LHCN-M2 (cell line): ENCODE data around the gene IPMK. TPM values are rescaled to one million over a fixed set of nuclear protein-coding genes. Genes with fewer than 3 reads are reported as not detected.
"Not testable (repeated sequence)": the region's sequence is repeated elsewhere in the genome, so short reads cannot be mapped to it uniquely, and the experiment has no call there.

ENCODE experiments used
- DNase-seq: peaks from one replicate; pipeline ENCODE4 v3.0.0-alpha.2; 2012; ENCODE audit warnings: low read depth
- total RNA-seq: library from RNA; depleted of rRNA; stranded (reverse); fragments of >200 nt; gene quantifications from 2 replicates; pipeline ENCODE4 v1.2.3, GENCODE V29; 2014

IPMK gene
- total RNA-seq, 1 experiment from 2014 or later = 6.8 TPM

DNA sequence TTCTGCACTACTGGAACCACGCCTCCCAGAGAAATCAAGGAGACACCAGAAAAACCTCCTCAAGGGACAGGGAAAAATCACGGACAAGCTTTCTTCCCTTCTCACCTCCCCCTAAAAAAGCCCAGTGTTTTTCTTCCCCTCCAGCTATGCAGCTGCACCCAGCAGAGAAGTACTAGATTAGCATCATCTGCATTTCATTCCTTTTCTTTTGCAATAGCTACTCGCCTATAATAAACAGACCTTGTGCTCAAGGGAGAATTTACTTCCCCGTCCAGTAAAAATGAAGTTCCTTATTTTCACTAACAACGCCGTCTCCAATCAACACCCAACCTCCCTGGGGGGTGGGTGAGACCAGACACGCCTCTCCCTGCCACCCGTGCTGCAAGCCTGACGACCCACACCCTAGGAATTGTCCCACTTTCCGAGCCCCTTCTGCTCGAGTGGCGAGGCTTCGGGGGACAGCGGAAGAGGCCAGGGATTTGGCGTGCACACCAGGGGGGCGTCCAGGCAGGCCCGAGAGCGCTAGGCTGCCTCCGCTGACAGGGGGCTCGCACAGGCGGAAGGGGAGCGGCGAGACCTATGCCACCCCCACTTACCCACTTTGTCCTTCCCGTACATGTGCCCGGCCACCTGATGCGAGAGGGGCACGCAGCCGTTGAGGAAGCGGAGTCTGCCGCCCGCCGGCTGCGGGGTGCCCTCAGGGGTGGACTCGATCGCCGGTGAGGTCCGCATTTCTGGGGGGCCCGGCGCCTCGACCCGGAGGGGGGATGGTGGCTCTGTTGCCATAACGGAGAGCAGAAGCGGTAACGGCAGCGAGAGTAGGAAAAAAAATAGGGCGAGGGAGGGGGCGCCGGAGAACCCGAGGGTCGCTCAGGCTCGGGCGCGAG is 625 bp downstream of the IPMK start:
- DNase-seq = peak; percentile 35

DNA sequence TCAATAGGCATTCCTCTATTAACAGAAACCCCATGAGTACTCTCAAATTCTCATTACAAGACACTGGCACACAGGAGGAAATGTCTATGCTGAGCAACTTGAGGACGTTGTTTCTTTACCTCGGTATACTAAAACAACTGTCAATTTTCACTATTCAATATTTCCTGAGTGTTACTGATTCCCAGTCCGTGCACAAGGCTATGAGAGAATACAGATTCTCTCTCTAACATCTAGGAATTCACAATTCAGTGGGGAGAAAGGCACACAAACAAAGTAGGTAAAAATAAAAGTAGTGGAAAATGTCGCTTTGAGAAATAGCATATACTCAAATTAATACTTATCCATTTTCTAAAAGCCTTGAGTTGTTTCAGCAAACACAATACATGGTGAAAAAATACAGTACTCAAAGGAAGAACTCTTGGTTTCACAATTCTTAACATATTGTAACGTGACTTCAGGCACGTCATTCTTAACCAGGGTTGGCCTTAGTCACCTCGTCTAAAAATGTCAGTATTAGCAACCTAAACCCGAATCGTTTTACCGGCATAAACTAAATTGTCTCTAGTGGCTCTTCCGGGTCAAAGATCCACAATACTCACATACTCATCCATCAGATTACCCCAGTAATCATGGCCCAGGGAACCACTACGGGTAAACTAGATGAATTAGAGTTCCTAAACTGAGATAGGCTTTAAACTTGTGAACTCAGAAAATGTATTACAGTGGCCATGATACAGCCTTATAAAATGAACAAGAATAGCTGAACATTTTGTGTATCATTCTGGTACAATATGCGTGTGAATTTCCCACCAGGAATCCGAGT is 1.5 kb downstream of the IPMK start:
- DNase-seq = peak; percentile 67

DNA sequence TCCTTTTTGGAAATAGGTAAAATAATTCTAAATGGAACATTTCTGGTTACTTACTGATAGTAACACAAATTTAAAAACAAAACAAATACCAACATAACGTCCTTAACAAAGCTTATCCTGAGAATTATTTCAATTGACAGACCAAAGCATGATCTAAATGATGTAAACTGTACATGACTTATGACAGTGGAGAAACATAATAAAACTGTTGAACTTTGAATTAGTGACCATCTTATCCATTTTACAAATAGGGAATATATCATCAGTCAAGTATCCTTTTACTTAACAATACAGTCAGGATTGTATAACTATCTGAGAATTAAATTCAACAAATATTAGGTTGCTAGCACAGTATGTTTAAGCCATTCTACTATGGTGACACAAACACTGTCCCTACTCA is 2.4 kb downstream of the IPMK start:
- DNase-seq = no peak

DNA sequence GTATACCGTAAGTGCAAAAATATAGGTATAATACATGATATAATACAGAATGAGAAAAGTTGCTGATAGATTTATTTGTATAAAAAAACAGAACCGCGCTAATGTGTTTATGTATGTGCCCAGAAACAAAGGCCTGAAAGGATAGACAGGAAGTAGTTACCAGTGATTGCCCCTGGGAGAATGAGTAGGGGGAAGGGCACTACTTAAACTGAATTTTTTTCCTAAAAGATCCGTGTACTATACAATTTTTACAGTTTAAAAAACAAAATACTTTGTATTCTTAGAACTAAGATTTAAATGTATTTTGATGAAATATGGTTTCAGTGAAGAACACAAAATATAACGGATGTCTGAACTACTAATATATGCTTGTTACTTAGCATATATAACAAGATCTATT is 2.9 kb downstream of the IPMK start:
- no peak for DNase-seq

DNA sequence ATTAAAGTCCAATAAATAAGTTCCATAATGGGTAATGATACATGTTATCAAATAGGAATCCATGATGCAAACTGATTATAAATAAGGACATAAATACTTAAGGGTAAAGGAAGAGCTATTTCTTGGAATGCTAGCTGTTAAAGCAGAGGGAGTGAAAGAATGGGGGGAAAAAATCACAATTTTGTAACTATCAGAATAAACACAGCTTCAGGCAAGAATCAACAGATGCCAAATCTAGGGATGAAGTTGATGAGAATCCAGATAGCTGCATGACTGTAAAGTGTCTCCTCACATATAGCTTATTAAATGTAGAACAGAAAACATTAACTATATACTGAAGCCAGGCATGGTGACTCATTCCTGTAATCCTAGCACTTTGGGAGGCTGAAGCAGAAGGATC is 4.9 kb downstream of the IPMK start:
- DNase-seq = no peak

DNA sequence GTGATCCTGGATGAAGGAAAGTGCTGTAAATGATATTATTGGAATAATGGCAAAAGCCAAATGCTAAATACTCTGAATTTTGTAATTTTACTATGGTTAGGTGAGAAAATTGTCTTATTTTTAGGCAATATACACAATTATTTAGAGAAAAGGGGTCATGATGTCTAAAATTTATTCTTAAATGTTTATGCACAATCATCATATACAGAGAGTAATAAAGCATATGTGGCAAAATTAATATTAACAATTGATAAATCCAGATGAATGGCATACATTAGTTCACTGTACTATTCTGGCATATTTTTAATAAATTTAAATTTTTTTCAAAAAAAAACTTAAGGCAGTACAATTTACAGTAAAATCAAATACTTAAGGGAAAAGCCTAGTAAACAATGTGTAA is 7.4 kb downstream of the IPMK start:
- DNase-seq = no peak

DNA sequence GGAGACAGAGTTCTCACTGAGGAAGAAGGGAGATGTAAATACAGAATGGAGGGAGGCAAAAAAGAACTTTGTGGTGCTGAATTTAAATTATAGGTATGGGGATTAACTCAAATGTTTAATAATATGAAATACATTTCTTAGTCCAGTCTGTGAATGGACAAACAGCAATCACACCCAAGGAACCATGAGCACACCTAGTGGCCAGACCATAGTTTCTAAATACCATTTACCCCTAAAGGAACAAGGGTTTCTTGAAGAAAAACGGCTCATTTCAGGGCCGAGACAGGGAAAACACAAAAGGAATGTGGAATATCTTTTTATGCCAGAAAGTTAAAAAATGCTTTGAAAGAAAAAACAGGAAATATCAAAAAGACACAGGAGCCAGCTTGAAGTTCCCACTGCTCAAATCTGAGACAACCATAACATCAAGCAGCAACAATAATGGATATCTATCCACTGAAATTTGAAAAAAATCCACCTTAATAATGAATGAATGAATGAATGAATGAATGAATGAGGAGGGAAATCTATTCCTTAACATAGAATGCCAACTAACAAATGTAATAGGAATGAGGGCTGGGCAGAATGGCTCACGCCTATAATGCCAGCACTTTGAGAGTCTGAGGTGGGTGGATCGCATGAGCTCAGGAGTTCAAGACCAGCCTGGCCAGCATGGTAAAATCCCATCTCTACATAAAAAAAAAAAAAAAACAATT is 8.6 kb downstream of the IPMK start:
- DNase-seq = no peak

DNA sequence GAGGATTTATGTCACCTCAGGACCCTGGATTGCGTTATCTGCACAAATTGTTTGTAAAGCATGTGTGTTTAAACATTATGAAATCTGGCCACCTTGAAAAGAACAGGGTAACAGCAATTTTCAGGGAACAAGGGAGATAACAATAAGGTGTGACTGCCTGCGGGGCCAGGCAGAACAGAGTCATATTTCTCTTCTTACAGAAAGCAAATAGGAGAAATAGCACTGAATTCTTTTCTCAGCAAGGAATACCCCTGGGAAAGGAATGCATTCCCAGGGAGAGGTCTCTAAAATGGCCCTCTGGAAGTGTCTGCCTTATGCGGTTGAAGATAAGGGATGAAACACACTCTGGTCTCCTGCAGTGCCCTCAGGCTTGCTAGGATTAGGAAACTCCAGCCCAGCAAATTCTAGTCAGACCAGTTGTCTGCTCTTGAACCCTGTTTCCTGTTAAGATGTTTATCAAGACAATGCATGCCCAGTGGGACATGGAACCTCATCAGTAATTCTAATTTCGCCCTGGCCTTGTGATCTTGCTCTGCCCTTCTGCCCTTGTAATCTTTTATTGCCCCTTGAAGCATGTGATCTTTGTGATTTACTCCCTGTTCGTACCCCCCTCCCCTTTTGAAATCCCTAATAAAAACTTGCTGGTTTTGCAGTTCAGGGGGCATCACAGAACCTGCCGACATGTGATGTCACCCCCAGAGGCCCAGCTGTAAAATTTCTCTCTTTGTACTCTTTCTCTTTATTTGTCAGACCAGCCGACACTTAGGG is 11.5 kb downstream of the IPMK start:
- not testable (repeated sequence) for DNase-seq

DNA sequence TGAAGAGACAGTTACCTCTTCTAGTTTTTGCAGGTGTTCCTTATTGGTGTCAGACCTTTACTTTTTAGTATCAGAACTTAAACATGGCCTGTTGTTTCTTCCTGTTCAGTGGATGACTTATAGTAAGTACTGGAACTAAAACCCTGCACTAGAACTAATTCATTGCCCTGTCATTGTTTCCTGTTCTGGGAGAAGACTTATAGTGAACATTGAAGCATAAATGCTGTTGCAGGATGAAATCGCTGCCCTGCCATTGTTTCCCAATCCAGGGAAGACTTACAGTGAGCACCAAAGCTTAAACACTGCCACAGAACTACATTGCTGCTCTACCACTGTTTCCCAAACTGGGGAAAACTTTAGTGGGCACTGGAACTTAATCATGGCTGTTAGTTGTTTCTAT is 13.1 kb downstream of the IPMK start:
- DNase-seq = no peak

DNA sequence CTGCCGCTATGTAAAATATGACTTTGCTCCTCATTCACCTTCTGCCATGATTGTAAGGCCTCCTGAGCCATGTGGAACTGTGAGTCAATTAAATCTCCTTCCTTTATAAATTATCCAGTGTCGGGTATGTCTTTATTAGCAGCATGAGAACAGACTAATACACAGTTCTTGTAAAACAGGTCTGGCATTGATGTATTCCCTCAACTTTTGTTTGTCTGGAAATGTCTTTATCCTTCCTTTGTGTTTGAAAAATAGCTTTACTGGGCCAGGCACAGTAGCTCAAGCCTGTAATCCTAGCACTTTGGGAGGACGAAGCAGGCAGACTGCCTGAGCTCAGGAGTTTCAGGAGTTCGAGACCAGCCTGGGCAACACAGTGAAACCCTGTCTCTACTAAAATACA is 14.5 kb downstream of the IPMK start:
- DNase-seq = no peak

DNA sequence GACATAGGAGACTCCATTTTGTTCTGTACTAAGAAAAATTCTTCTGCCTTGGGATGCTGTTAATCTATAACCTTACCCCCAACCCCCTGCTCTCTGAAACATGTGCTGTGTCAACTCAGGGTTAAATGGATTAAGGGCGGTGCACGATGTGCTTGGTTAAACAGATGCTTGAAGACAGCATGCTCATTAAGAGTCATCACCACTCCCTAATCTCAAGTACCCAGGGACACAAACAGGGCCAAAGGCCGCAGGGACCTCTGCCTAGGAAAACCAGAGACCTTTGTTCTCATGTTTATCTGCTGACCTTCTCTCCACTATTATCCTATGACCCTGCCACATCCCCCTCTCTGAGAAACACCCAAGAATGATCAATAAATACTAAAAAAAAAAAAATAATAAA is 23.0 kb downstream of the IPMK start:
- not testable (repeated sequence) for DNase-seq

DNA sequence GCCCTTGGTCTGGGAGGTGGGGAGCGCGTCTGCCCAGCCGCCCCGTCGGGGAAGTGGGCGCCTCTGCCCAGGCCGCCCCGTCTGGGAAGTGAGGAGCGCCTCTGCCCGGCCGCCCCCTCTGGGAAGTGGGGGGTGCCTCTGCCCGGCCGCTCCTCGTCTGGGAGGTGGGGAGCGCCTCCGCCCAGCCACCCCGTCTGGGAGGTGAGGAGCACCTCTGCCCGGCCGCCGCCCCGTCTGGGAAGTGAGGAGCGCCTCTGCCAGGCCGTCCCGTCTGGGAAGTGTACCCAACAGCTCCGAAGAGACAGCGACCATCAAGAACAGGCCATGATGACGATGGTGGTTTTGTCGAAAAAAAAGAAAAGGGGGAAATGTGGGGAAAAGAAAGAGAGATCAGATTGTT is 23.5 kb downstream of the IPMK start:
- DNase-seq = not testable (repeated sequence)

DNA sequence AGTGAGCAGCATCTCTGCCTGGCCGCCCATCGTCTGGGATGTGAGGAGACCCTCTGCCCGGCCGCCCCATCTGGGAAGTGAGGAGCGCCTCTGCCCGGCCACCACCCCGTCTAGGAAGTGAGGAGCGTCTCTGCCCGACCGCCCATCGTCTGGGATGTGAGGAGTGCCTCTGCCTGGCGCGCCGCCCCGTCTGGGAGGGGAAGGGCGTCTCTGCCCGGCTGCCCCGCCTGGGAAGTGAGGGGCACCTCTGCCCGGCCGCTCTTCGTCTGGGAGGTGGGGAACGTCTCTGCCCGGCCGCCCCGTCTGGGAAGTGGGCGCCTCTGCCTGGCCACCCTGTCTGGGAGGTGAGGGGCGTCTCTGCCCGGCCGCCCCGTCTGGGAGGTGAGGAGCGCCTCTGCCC is 23.9 kb downstream of the IPMK start:
- DNase-seq = not testable (repeated sequence)

DNA sequence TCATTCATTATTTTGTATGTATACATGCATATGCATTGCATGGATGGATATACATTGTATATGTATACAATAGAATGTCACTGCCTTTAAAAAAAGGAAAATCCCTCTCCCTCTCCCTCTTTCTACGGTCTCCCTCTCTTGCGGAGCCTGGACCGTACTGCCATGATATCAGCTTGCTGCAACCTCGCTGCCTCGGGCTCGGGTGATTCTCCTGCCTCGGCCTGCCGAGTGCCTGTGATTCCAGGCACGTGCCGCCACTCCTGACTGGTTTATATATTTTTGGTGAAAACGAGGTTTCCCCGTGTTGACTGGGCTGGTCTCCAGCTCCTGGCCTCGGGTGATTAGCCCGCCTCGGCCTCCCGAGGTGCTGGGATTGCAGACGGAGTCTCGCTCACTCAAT is 24.4 kb downstream of the IPMK start:
- DNase-seq = no peak

DNA sequence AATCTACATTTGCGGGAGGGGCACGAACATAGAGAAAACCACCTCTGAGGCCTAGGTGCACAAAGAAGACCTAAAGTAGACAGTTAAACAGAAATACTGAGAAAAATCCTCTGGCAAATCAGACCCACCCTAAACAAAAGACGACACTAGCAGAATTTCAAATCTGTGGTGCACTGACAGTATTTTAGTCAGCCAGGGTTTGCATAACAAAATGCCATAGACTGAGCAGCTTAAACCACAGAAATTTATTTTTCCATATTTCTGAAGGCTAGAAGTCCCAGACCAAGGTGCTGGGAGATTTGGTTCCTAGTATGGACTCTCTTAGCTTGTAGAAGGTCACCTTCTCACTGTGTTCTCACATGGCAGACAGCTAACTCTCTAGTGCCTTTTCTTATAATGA is 26.3 kb downstream of the IPMK start:
- peak; percentile 45 for DNase-seq

DNA sequence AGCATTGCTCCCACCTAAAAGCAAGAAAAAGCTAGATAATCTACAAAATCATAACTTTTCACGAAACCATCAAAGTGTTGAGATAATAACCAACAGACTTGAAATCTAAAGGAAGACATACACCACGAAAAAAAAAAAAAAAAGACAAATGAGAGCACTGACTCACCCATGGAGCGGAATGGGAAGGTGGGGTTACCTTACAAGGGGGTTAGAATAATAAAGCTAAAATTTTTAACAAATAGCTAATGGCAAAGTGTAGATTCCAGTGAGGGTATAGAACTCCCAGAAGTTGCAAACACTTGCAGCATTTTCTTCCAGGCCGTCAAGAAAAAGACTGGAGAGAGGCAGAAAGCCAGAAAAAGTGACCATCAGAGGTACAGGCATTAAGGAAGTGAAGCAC is 27.2 kb downstream of the IPMK start:
- DNase-seq = no peak

DNA sequence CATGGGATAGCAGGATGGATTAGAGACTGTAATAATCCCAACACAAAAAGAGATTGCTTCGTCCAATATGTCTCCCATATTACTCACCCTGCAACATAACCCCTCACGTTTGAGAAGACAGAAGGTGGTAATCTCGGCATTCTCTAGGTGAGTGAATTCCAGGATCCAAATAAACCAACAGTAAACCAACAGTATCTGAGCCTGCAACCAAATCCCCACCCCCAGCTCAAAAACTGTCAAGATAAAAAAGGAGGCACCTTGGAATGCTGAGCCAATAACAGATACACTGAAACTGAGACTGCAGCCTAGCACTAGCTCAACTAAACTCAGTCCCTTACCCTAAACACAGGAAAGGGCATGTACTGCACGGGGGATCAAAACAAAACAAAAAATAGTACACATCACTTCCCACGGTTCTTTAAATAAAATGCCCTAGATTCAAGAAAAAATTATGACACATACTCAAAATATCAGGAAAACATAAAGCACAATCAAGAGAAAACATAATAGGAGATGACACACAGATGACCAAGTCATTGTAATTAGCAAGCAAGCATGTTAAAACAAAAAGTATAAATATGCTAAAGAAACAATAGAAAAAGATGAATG is 28.0 kb downstream of the IPMK start:
- DNase-seq = peak; percentile 62

DNA sequence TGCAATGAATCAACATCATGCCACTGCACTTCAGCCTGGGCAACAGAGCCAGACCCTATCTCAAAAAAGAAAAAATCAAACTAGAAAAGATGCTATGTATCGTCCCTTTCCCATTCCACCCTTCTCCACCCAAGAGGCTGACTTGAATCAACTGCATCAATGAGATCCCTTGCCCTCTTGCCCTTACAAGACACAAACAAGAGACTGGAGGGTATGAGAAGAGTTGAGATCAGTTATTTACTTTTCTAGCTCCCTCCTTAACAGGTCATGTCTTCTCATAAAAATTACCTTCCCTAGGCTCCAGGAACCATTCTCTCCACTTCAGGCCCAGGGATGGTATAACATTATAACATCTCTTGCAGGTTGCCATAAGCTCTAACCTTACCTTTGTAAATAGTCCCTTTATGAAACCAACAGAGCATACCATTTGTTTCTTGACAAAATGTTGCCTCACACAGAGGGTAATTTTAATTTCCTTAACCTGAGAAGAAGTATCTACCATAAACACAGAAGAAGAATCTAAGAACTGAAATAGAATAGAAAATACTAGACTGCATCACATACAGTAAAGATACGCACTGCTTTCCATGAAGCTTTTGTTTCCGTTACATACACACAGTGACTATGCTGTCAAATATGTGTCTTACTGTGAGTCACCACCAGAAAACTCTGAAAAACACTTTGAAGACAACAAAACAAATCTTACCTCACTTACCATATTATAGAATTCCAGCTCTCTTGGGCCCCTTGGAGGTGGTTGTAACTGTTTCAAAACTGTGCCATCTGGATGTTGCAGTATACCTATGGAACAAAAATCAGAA is 30.5 kb downstream of the IPMK start:
- DNase-seq = peak; percentile 88

DNA sequence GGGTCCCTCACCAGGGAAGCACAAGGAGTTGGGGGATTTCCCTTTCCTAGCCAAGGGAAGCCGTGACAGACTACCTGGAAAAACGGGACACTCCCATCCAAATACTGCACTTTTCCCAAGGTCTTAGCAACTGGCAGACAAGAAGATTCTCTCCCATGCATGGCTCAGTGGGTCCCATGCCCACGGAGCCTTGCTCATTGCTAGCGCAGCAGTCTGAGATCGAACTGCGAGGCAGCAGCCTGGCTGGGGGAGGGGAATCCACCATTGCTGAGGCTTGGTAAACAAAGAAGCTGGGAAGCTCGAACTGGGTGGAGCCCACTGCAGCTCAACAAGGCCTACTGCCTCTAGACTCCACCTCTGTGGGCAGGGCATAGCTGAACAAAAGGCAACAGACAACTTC is 37.8 kb downstream of the IPMK start:
- DNase-seq = not testable (repeated sequence)

DNA sequence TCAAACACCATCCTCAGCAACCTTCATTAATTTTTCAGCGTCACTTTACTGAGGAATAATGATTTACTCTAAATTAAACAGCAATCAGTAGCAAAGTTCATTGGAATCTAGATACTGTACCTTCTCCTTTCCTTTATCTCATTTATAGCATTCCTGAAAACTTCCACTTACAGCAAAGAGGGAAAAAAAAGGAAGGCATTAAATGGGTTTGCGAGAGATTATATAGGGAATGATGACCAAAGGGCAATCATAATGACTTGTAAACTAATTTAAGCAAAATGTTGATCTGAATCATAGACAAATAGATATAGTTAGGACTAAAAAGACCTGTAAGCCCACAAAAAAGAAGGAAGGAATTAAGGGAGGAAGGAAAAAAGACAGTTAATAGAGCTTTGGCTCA is 42.0 kb downstream of the IPMK start:
- no peak for DNase-seq
